Esophagus squamous epithelium (tissue), 5 donors: ENCODE results near the gene SKI. TPM values are rescaled to one million over a fixed set of nuclear protein-coding genes. Genes with fewer than 3 reads are reported as not detected.
A peak's percentile ranks its signal among the peaks of the same experiment; 100 is the strongest.

Experiments
- DNase-seq: peaks from one replicate; lab custom pipeline; 2025; lab: John Stamatoyannopoulos, UW
- H3K27ac ChIP-seq, 4 donors: fragments of 200-600 bp; sonication (generic); one replicate each; pipeline ENCODE4 v1.5.1; 2016 to 2019; ENCODE audit warnings: mild to moderate bottlenecking in 1 of 4
- H3K27me3 ChIP-seq, 4 donors: fragments of 200-600 bp; sonication (generic); 1 replicate in 3 of 4; 2 replicates in 1 of 4; pipeline versions ENCODE4 v1.5.1 to v1.6.0; 2017 to 2021; ENCODE audit warnings: antibody characterized with exemption in 1 of 4
- H3K36me3 ChIP-seq, 3 donors: fragments of 200-600 bp; sonication (generic); one replicate each; pipeline ENCODE4 v1.5.1; 2016 to 2019
- H3K4me1 ChIP-seq, 3 donors: fragments of 200-600 bp; sonication (generic); one replicate each; pipeline ENCODE4 v1.5.1; 2017 to 2019
- H3K4me3 ChIP-seq, 4 donors: fragments of 200-600 bp; sonication (generic); 1 replicate in 3 of 4; 2 replicates in 1 of 4; pipeline ENCODE4 v1.5.1; 2016 to 2019; ENCODE audit warnings: mild to moderate bottlenecking in 2 of 4, moderate library complexity in 1 of 4
- H3K9me3 ChIP-seq, 3 donors: fragments of 200-600 bp; sonication (generic); one replicate each; pipeline ENCODE4 v1.5.1; 2016 to 2019
- POLR2A ChIP-seq, 4 donors: fragments of 450-650 bp; IDR thresholded peaks; one replicate each; pipeline ENCODE4 v1.6.1; 2017; ENCODE audit warnings: antibody characterized with exemption in 4 of 4, mild to moderate bottlenecking in 4 of 4, moderate library complexity in 3 of 4
- WGBS, 2 donors: methylation state at CpG; one replicate each; pipeline ENCODE4 v1.1.5; 2018; 5-methylcytosine and 5-hydroxymethylcytosine counted together
- intact Hi-C: fragments of 100-400 bp; cut with DNase I; formaldehyde crosslinking; loops from one replicate; pipeline ENCODE4 v1.15.0; 2022
- total RNA-seq, 4 donors: library from RNA; depleted of rRNA; stranded (reverse); fragments of >200 nt; gene quantifications; one replicate each; pipeline ENCODE4 v1.1.0, GENCODE V29; 2016
- TF ChIP-seq, protein P1 (sequence below), 6 experiments: fragments of 450-650 bp in 4 of 6; fragments of 200-600 bp in 2 of 6; sonication (generic) in 2 of 6; IDR thresholded peaks; one replicate each; pipeline ENCODE4 v1.5.1; 2016 to 2019; ENCODE audit warnings: antibody characterized with exemption in 6 of 6, mild to moderate bottlenecking in 4 of 6, moderate library complexity in 4 of 6
- donor health status: DM: yes; HTN: yes; CAD: no.

Gene SKI
- total RNA-seq, 4 donors from 2014 or later: 18.2 to 38.8 (median 25.2) TPM

DNA sequence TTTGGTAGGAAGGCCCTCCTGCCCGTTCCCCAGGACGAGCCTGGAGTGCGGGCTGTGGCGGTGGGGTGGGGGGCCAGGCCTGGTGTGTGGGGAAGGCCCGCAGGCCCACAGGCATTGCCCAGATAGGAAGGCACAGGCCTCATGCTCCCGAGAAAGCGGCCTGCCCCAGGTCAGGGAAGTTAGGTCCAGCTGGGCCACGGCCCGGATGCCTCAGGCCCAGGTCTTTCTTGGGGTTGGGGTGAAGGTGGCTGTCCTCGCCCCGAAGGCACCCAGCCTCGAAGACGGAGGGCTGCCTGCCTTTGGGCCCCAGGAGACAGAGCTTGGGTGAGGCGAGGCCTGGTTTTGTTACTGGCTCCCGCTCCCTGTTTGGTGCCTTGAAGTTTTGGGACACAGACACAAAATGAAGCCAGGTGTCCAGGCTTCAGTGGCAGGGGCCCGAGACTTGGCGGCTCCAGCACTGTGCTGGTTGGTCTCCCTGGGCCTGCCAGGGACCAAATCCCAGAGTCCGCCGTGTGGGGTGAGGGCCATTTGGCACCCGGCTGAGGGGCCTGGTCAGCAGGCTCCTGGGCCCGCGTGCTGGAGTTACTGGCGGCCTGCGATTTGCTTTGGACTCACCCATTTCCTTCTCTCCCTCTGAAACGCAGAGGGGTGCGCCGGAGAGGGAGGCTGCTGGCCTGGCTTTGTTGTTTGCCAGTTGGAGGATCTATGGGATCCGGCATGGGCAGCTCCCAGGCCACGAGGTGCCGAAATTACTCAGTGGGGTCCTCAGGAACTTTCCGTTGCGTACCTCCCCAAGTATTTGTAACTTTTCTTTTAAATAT lies 2.0 kb downstream of the SKI start:
- H3K9me3 ChIP-seq: no peaks in the 10 kb centered on the region
- H3K27me3 ChIP-seq: no peaks in the 10 kb centered on the region
- peak overlapping the region; percentile 82 to 94 (median 91) for H3K27ac ChIP-seq
- intact Hi-C loops: no loop called here
- H3K36me3 ChIP-seq: no peaks in the 10 kb centered on the region
- 4 to 8% methylated on average over 17 to 19 of the region's 32 CpGs for WGBS, 2 donors
- no peak for DNase-seq
- H3K4me3 ChIP-seq: peak overlapping the region; percentile 42 to 77 (median 68)
- H3K4me1 ChIP-seq: peaks cover 48 to 74% (median 66%) of the 10 kb centered on the region in 3 donors
- TF ChIP-seq, protein P1, sequence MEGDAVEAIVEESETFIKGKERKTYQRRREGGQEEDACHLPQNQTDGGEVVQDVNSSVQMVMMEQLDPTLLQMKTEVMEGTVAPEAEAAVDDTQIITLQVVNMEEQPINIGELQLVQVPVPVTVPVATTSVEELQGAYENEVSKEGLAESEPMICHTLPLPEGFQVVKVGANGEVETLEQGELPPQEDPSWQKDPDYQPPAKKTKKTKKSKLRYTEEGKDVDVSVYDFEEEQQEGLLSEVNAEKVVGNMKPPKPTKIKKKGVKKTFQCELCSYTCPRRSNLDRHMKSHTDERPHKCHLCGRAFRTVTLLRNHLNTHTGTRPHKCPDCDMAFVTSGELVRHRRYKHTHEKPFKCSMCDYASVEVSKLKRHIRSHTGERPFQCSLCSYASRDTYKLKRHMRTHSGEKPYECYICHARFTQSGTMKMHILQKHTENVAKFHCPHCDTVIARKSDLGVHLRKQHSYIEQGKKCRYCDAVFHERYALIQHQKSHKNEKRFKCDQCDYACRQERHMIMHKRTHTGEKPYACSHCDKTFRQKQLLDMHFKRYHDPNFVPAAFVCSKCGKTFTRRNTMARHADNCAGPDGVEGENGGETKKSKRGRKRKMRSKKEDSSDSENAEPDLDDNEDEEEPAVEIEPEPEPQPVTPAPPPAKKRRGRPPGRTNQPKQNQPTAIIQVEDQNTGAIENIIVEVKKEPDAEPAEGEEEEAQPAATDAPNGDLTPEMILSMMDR (IDR thresholded peaks at IDR 0.05): no peak
- TF ChIP-seq POLR2A (IDR thresholded peaks at IDR 0.05): no peak

DNA sequence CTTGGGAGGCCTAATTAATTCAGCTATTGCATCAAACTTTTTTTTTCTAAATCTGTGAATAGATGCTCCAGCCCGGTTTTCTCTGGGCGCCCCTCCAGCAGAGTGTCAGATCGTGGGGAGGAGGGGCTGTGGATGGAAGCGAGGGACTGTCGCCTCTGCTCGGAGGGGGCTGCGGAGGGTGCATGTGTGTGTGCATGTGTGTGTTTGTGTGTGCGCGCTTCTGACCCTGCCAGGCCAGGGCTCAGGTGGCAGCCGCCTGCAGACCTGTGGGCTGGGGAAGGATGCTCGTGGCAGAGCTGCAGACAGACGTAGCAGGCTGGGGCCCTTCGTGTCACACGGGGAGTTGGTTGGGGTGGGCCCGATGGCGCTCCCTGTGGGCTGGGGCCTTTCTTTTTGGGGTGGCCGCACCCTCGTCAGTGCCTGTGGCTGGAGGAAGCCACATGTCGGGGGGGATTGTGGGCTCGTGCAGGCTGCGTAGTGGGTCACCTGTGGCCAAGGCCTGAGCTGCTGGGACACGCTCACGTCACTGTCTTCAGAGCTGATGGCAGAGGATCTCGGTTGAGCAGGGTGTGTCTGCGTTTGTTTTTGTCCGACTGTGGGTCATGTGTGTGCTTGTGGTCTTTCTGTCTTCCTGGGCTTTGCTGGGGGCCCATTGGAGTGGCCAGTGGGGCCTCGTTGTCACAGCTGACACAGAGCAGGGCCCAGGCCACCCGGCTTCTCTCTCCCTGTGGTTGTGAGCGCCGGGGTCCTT lies 2.8 kb downstream of the SKI start:
- TF ChIP-seq POLR2A (IDR thresholded peaks at IDR 0.05): peak in 1 of 4 donors; percentile 17
- TF ChIP-seq, protein P1 (IDR thresholded peaks at IDR 0.05): no peak
- Histone ChIP-seq H3K4me1 (peaks cover 57 to 82% (median 74%) of the 10 kb centered on the region in 3 donors), H3K36me3 (no peaks in the 10 kb centered on the region), H3K27me3 (no peaks in the 10 kb centered on the region), H3K27ac (peak overlapping the region; percentile 82 to 94 (median 91)), H3K9me3 (no peaks in the 10 kb centered on the region), H3K4me3 (peak overlapping the region; percentile 42 to 77 (median 68))
- WGBS, 2 donors: 13% methylated on average over 16 of the region's 30 CpGs; no CpG with 5 or more reads in 1 of the 2 donors
- no peak for DNase-seq
- intact Hi-C loops: no loop called here

DNA sequence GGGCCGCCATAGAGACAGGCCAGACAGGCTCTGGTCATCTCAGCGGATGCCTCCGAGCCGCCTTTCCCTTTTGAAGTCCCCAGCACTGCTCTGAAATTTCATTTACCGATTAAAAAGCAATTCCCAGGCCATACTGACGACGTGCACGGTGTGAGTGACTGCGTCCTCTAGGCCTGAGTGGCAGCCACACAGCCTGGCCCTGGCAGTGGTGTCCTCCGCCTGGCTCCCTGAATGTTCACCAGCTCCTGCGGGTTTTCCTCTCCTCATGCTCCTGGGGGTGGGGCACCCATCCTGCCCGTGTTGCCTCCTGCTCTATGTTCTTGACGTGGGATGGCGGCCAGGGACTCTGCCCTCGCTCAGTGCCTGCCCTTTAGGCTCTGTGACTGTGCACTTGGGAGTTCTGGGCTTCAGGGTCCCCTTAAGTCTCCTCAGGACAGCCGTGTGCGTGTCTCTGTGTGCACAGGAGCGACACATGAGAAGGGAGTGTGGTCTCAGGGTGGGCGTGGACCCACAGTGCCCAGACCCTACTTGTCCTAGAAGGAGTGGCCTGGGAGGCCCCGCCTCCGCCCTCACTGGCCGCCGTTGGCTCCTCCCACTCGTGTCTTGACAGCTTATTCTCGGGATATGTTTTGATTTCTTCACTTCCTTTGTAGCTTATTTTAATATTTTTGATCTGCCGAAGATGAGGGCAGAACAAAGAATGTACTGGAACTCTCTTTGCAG lies 3.6 kb downstream of the SKI start:
- H3K27me3 ChIP-seq: no peaks in the 10 kb centered on the region
- TF ChIP-seq, protein P1 (IDR thresholded peaks at IDR 0.05): no peak
- TF ChIP-seq POLR2A (IDR thresholded peaks at IDR 0.05): peak in 1 of 4 donors; percentile 50
- 13 to 14% methylated on average over 7 to 19 of the region's 26 CpGs for WGBS, 2 donors

DNA sequence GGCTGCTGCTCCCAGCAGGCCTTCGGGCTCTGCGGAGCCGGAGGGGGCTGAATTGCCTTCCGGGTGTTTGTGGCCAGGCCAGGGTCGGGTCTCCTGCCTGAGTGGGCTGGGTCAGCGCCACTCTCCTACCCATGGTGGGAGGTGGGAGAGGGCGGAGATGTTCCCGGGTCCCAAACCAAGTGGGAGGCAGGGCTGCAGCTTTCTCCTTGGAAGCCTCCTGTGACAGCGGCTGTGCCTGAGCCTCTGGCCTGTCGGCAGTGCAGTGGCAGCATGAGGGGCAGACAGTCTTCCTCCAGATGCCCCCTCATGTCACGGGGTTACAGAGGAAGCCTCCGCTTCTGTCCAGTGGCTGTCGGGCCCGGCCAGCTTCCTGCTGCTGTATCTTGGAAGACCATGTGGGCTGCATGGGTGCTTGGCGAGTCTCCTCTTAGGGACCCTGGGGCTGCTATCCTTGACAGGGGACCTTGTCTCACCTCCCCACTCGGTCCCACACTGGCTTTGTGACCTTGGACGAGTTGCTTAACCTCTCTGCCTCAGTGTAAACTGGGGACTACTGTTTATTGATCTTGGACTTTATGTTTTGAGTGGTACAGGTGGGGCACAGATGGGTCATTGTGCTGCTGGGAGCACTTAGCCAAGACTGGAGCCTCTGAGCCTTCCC lies 4.3 kb downstream of the SKI start:
- Histone ChIP-seq H3K4me1 (peaks cover 66 to 86% (median 84%) of the 10 kb centered on the region in 3 donors), H3K27ac (peak overlapping the region; percentile 82 to 94 (median 91)), H3K27me3 (no peaks in the 10 kb centered on the region), H3K4me3 (peak overlapping the region; percentile 42 to 77 (median 68)), H3K9me3 (no peaks in the 10 kb centered on the region), H3K36me3 (no peaks in the 10 kb centered on the region)
- WGBS, 2 donors: 16 to 30% methylated on average over 5 to 9 of the region's 17 CpGs
- intact Hi-C loops: no loop called here
- peak in 1 of 4 donors; percentile 34 for TF ChIP-seq POLR2A (IDR thresholded peaks at IDR 0.05)
- TF ChIP-seq, protein P1 (IDR thresholded peaks at IDR 0.05): no peak
- no peak for DNase-seq

More for the DNA sequence above, 3.6 kb downstream of the SKI start:
- intact Hi-C loops: no loop called here
- peak overlapping the region; percentile 42 to 77 (median 68) for H3K4me3 ChIP-seq
- H3K36me3 ChIP-seq: no peaks in the 10 kb centered on the region
- no peak for DNase-seq
- H3K9me3 ChIP-seq: no peaks in the 10 kb centered on the region
- peak overlapping the region; percentile 82 to 94 (median 91) for H3K27ac ChIP-seq
- H3K4me1 ChIP-seq: peaks cover 61 to 82% (median 78%) of the 10 kb centered on the region in 3 donors
